Measurements from ENCODE around the gene NNMT. TPM values are rescaled to one million over a fixed set of nuclear protein-coding genes. Genes with fewer than 3 reads are reported as not detected.

NNMT gene
- total RNA-seq, 5 donors from 2014 or later (not counting 1 experiment from before 2014, with no cell fraction given) = 0.41 TPM; not detected in 4

- H3K9me3 Mint-ChIP-seq = no peaks in the 10 kb centered on the region
- no peak overlapping the region for H3K27ac Mint-ChIP-seq
- ATAC-seq (replicated peaks in 1 of 4) (no peak), DNase-seq (no peak)
- ChIA-PET CTCF (interaction anchor here (0.6 to 0.7 kb wide), 3 partner anchors 17 to 249 kb away, joined by 3 to 4 read pairs (median 3); no protein-coding TSS in a partner anchor), POLR2A (no interaction called here)
- no peak overlapping the region for H3K4me3 ChIP-seq (ENCODE audit: control insufficient read depth in 1 of 2, extremely low read depth in 1 of 2, low read length in 1 of 2)
- H3K9me3 ChIP-seq = no peaks in the 10 kb centered on the region
- no peaks in the 10 kb centered on the region for H3K4me1 ChIP-seq (ENCODE audit: control insufficient read depth in 1 of 2, extremely low read depth in 1 of 2, insufficient read depth in 2 of 2, low read length in 2 of 2)
- peaks cover 3% of the 10 kb centered on the region for H3K36me3 Mint-ChIP-seq
- no peaks in the 10 kb centered on the region for H3K36me3 ChIP-seq (ENCODE audit: control insufficient read depth in 2 of 2, extremely low read depth in 1 of 2, insufficient read depth in 1 of 2, low read length in 1 of 2)
- no peak overlapping the region for H3K4me3 Mint-ChIP-seq
- no peaks in the 10 kb centered on the region for H3K4me1 Mint-ChIP-seq
- H3K27ac ChIP-seq (ENCODE audit: low read length) = no peak overlapping the region
- 88% methylated on average over 2 of the region's 9 CpGs for WGBS (ENCODE audit: insufficient coverage)
- no peaks in the 10 kb centered on the region for H3K27me3 ChIP-seq (replicated peaks in 1 of 2; ENCODE audit: control insufficient read depth in 2 of 2, extremely low read depth in 1 of 2, insufficient read depth in 2 of 2, low read length in 1 of 2)
- H3K27me3 Mint-ChIP-seq = no peaks in the 10 kb centered on the region
These were observed 43.4 kb upstream of the NNMT start for GRCh38 chr11:114252767-114253166.

GRCh38 chr11:114253771-114254170 is 42.4 kb upstream of the NNMT start:
- Mint-ChIP-seq H3K9me3 (no peaks in the 10 kb centered on the region), H3K4me3 (no peak overlapping the region), H3K27ac (peak overlapping the region in 1 of 2 donors; percentile 4), H3K4me1 (peaks cover 0 to 3% (median 0%) of the 10 kb centered on the region in 3 donors), H3K36me3 (peaks cover 3% of the 10 kb centered on the region), H3K27me3 (no peaks in the 10 kb centered on the region)
- H3K36me3 ChIP-seq (ENCODE audit: control insufficient read depth in 2 of 2, extremely low read depth in 1 of 2, insufficient read depth in 1 of 2, low read length in 1 of 2) = no peaks in the 10 kb centered on the region
- ChIA-PET POLR2A (no interaction called here), CTCF (no interaction called here)
- no peak for DNase-seq
- WGBS (ENCODE audit: insufficient coverage) = 60% methylated on average over 1 of the region's 2 CpGs
- H3K4me3 ChIP-seq (ENCODE audit: control insufficient read depth in 1 of 2, extremely low read depth in 1 of 2, low read length in 1 of 2) = no peak overlapping the region
- H3K4me1 ChIP-seq (ENCODE audit: control insufficient read depth in 1 of 2, extremely low read depth in 1 of 2, insufficient read depth in 2 of 2, low read length in 2 of 2) = no peaks in the 10 kb centered on the region
- H3K27ac ChIP-seq (ENCODE audit: low read length) = no peak overlapping the region
- H3K9me3 ChIP-seq = no peaks in the 10 kb centered on the region
- no peaks in the 10 kb centered on the region for H3K27me3 ChIP-seq (replicated peaks in 1 of 2; ENCODE audit: control insufficient read depth in 2 of 2, extremely low read depth in 1 of 2, insufficient read depth in 2 of 2, low read length in 1 of 2)
- ATAC-seq (replicated peaks in 1 of 4) = no peak

GRCh38 chr11:114254571-114255146 is 41.5 kb upstream of the NNMT start:
- H3K4me1 Mint-ChIP-seq = peaks cover 0 to 6% (median 0%) of the 10 kb centered on the region in 3 donors
- Histone ChIP-seq H3K9me3 (no peaks in the 10 kb centered on the region), H3K27ac (ENCODE audit: low read length) (no peak overlapping the region), H3K27me3 (replicated peaks in 1 of 2; ENCODE audit: control insufficient read depth in 2 of 2, extremely low read depth in 1 of 2, insufficient read depth in 2 of 2, low read length in 1 of 2) (no peaks in the 10 kb centered on the region), H3K4me3 (ENCODE audit: control insufficient read depth in 1 of 2, extremely low read depth in 1 of 2, low read length in 1 of 2) (no peak overlapping the region), H3K4me1 (ENCODE audit: control insufficient read depth in 1 of 2, extremely low read depth in 1 of 2, insufficient read depth in 2 of 2, low read length in 2 of 2) (no peaks in the 10 kb centered on the region), H3K36me3 (ENCODE audit: control insufficient read depth in 2 of 2, extremely low read depth in 1 of 2, insufficient read depth in 1 of 2, low read length in 1 of 2) (no peaks in the 10 kb centered on the region)
- WGBS (ENCODE audit: insufficient coverage) = 95% methylated on average over 4 of the region's 14 CpGs
- ATAC-seq (replicated peaks in 1 of 4) (no peak), DNase-seq (no peak)
- ChIA-PET CTCF (no interaction called here), POLR2A (no interaction called here)
- peaks cover 3% of the 10 kb centered on the region for H3K36me3 Mint-ChIP-seq
- no peak overlapping the region for H3K4me3 Mint-ChIP-seq
- H3K9me3 Mint-ChIP-seq = no peaks in the 10 kb centered on the region
- H3K27me3 Mint-ChIP-seq = no peaks in the 10 kb centered on the region
- no peak overlapping the region for H3K27ac Mint-ChIP-seq

GRCh38 chr11:114255289-114255688 is 40.9 kb upstream of the NNMT start:
- no peaks in the 10 kb centered on the region for H3K27me3 ChIP-seq (replicated peaks in 1 of 2; ENCODE audit: control insufficient read depth in 2 of 2, extremely low read depth in 1 of 2, insufficient read depth in 2 of 2, low read length in 1 of 2)
- ChIA-PET CTCF (interaction anchor here in 1 of 2 donors (0.6 kb wide), 1 partner anchor 361 kb away, joined by 3 read pairs; no protein-coding TSS in a partner anchor), POLR2A (no interaction called here)
- no peak for DNase-seq
- 95% methylated on average over 7 of the region's 11 CpGs for WGBS (ENCODE audit: insufficient coverage)
- no peaks in the 10 kb centered on the region for H3K36me3 ChIP-seq (ENCODE audit: control insufficient read depth in 2 of 2, extremely low read depth in 1 of 2, insufficient read depth in 1 of 2, low read length in 1 of 2)
- H3K9me3 Mint-ChIP-seq = no peaks in the 10 kb centered on the region
- H3K9me3 ChIP-seq = no peaks in the 10 kb centered on the region
- H3K27me3 Mint-ChIP-seq = no peaks in the 10 kb centered on the region
- no peaks in the 10 kb centered on the region for H3K4me1 ChIP-seq (ENCODE audit: control insufficient read depth in 1 of 2, extremely low read depth in 1 of 2, insufficient read depth in 2 of 2, low read length in 2 of 2)
- H3K4me1 Mint-ChIP-seq = peaks cover 0 to 12% (median 0%) of the 10 kb centered on the region in 3 donors
- H3K27ac ChIP-seq (ENCODE audit: low read length) = no peak overlapping the region
- H3K36me3 Mint-ChIP-seq = peaks cover 3% of the 10 kb centered on the region
- no peak overlapping the region for H3K4me3 Mint-ChIP-seq
- no peak overlapping the region for H3K27ac Mint-ChIP-seq
- no peak for ATAC-seq (replicated peaks in 1 of 4)
- no peak overlapping the region for H3K4me3 ChIP-seq (ENCODE audit: control insufficient read depth in 1 of 2, extremely low read depth in 1 of 2, low read length in 1 of 2)

- POLR2A ChIA-PET = interaction anchor here in 1 of 2 donors (0.6 kb wide), 1 partner anchor 375 kb away, joined by 3 read pairs; no protein-coding TSS in a partner anchor
- Histone ChIP-seq H3K4me1 (ENCODE audit: control insufficient read depth in 1 of 2, extremely low read depth in 1 of 2, insufficient read depth in 2 of 2, low read length in 2 of 2) (peaks cover 0 to 4% of the 10 kb centered on the region in 2 experiments), H3K27ac (ENCODE audit: low read length) (no peak overlapping the region), H3K27me3 (replicated peaks in 1 of 2; ENCODE audit: control insufficient read depth in 2 of 2, extremely low read depth in 1 of 2, insufficient read depth in 2 of 2, low read length in 1 of 2) (no peaks in the 10 kb centered on the region), H3K9me3 (no peaks in the 10 kb centered on the region), H3K4me3 (ENCODE audit: control insufficient read depth in 1 of 2, extremely low read depth in 1 of 2, low read length in 1 of 2) (no peak overlapping the region), H3K36me3 (ENCODE audit: control insufficient read depth in 2 of 2, extremely low read depth in 1 of 2, insufficient read depth in 1 of 2, low read length in 1 of 2) (no peaks in the 10 kb centered on the region)
- ATAC-seq (replicated peaks in 1 of 4) (no peak), DNase-seq (no peak)
- CTCF ChIA-PET = no interaction called here
- Mint-ChIP-seq H3K4me3 (no peak overlapping the region), H3K36me3 (no peaks in the 10 kb centered on the region), H3K4me1 (peaks cover 0 to 13% (median 2%) of the 10 kb centered on the region in 3 donors), H3K27me3 (no peaks in the 10 kb centered on the region), H3K9me3 (no peaks in the 10 kb centered on the region), H3K27ac (no peak overlapping the region)
- 93% methylated on average over 13 of the region's 20 CpGs for WGBS (ENCODE audit: insufficient coverage)
These were observed 39.8 kb upstream of the NNMT start for GRCh38 chr11:114256176-114256966.

GRCh38 chr11:114256967-114257286 is 39.3 kb upstream of the NNMT start:
- no peaks in the 10 kb centered on the region for H3K9me3 Mint-ChIP-seq
- POLR2A ChIA-PET = no interaction called here
- Histone ChIP-seq H3K4me3 (ENCODE audit: control insufficient read depth in 1 of 2, extremely low read depth in 1 of 2, low read length in 1 of 2) (no peak overlapping the region), H3K4me1 (ENCODE audit: control insufficient read depth in 1 of 2, extremely low read depth in 1 of 2, insufficient read depth in 2 of 2, low read length in 2 of 2) (peaks cover 0 to 4% of the 10 kb centered on the region in 2 experiments), H3K27me3 (replicated peaks in 1 of 2; ENCODE audit: control insufficient read depth in 2 of 2, extremely low read depth in 1 of 2, insufficient read depth in 2 of 2, low read length in 1 of 2) (no peaks in the 10 kb centered on the region), H3K36me3 (ENCODE audit: control insufficient read depth in 2 of 2, extremely low read depth in 1 of 2, insufficient read depth in 1 of 2, low read length in 1 of 2) (no peaks in the 10 kb centered on the region), H3K27ac (ENCODE audit: low read length) (no peak overlapping the region), H3K9me3 (no peaks in the 10 kb centered on the region)
- H3K36me3 Mint-ChIP-seq = no peaks in the 10 kb centered on the region
- DNase-seq (no peak), ATAC-seq (replicated peaks in 1 of 4) (no peak)
- H3K27me3 Mint-ChIP-seq = no peaks in the 10 kb centered on the region
- no peak overlapping the region for H3K27ac Mint-ChIP-seq
- 87% methylated on average over 10 of the region's 10 CpGs for WGBS (ENCODE audit: insufficient coverage)
- H3K4me1 Mint-ChIP-seq = peaks cover 0 to 13% (median 2%) of the 10 kb centered on the region in 3 donors
- CTCF ChIA-PET = no interaction called here
- H3K4me3 Mint-ChIP-seq = no peak overlapping the region

Measured in T-cell (primary cell).